NOMO-1 treated with dmso at 0.1 percent for 144 hours (cell line): ENCODE measurements around the gene DGAT2.
"Not testable (repeated sequence)": the region's sequence is repeated elsewhere in the genome, so short reads cannot be mapped to it uniquely, and the experiment has no call there.

Source experiments
- DNase-seq: peaks from one replicate; lab custom pipeline; 2025; ENCODE audit not compliant: unreplicated experiment; lab: John Stamatoyannopoulos, UW

The DGAT2 gene

DNA sequence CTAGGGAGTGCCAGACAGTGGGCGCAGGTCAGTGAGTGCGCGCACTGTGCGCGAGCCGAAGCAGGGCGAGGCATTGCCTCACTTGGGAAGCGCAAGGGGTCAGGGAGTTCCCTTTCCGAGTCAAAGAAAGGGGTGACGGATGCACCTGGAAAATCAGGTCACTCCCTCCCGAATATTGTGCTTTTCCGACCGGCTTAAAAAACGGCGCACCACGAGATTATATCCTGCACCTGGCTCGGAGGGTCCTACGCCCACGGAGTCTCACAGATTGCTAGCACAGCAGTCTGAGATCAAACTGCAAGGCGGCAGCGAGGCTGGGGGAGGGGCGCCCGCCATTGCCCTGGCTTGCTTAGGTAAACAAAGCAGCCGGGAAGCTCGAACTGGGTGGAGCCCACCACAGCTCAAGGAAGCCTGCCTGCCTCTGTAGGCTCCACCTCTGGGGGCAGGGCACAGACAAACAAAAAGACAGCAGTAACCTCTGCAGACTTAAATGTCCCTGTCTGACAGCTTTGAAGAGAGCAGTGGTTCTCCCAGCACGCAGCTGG is 19.8 kb upstream of the DGAT2 start:
- DNase-seq: not testable (repeated sequence)

DNA sequence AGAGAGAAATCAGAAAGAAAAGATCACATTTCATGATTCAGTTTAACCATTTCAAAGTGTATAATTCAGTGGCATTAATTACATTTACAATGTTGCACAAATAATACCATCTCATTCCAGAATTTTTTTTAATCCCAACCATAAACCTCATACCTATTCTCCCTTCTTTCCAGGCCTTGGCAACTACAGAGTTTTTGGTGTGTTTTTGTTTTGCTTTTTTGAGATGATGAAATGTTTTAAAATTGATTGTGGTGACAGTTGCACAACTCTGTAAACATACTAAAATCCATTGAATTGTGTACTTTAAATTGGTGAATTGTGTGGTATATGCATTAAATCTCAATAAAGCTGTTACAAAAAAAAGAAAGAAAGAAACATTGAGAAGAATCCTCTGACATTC is 13.6 kb upstream of the DGAT2 start:
- DNase-seq: not testable (repeated sequence)

DNA sequence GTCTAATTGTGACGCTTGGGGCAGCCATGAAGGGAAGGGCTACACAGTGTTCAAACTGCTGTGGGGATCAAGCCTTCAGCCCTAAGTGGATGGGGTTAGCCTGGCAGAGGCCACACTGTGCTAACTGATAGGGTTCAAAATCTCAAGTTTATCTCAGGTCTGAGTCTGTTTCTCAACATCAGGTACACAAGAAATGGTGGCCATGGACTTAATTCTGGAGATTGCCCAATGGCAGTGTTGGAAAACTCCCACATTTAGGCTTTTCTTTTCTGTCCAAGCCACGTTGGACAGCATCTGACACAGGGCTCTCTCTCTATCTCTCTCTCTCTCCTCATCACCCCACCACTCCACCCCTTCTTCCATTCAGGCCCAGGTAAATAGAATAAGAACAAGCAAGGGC is 10.9 kb upstream of the DGAT2 start:
- no peak for DNase-seq

DNA sequence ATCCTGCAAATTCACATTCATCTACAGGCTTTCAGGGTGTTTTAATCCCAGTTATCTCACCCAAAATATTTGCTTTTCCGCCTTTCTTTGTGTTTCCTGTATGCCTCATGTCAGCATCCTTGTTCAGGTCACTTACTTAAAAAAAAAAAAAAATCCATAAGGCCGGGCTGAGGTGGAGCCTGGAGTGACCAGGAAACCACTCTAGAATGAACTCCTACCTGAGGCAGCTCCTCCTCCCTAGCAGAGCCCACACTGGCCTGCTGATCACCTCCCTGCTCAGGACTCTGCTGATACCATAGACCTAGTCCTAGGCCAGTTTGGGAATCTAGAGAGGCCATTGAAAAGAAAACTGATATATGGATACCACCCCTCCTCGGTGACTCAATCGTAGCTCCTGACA is 8.7 kb upstream of the DGAT2 start:
- no peak for DNase-seq

DNA sequence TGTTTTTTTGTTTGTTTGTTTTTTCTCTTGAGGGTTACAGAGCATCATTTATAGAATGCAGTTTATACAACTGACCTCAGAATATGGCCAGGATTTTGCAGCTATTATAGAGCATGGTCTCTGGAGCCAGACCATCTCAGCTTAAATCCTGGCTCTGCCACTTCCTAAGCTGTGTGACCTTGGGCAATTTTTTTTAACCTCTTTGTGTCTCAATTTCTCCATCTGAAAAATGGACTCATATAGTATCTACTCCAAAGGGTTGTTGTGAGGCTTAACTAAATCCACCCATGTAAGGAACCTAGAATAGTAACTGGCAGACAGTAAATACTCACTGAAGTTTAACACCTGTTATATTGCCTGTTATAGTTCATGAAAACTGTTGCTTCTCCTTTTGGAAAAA is 8.3 kb upstream of the DGAT2 start:
- DNase-seq: no peak

DNA sequence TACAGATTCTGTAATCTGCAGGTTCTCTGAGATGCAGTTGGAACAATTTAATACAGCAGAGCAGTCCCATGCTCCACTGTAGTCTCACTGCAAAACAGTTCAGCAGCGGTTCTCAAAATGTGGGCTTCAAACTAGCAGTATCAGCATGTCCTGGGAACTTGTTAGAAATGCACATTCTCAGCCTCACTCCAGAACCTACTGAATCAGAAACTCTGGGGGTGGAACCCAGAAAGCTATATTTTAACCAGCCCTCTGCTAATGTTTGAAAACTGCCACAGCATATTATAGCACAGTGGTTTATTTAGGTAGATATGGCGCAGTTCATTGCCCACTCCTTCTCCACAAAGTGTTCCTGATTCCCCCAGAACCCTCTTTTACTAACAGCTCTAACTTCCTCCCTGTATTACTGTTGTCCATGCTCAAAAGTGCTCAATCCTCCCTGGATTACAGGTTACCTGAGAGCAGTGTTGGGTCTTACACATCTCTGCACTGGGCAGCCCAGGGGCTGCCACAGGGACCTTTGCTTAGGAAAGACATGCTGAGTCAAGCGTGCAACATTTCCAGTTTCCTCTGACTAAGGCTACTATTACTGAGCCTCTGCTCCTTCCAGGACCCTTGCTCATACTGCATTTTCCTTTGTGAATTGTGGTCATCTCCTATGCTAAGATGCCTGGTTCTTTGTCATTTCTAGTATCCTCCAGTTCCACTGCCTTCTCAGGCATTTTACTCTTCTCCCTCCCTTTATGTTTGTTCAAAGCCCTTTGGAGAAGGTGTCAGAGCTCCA is 7.7 kb upstream of the DGAT2 start:
- DNase-seq: no peak

DNA sequence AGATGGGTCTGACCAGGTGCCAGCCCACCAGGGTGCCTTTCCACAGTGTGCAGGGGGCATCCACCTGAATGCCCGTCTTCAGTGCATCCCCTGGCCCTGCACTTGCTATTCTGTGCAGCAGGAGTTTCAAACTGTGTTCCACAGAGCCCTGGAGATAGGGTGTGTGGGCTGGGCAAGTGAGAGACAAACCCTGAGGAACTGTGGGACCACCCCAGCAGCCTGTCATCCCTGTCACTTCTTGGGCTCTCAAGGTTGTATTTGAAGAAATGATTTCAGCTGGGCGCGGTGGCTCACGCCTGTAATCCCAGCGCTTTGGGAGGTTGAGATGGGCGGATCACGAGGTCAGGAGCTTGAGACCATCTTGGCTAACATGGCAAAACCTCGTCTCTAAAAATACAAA is 6.4 kb upstream of the DGAT2 start:
- DNase-seq: no peak

DNA sequence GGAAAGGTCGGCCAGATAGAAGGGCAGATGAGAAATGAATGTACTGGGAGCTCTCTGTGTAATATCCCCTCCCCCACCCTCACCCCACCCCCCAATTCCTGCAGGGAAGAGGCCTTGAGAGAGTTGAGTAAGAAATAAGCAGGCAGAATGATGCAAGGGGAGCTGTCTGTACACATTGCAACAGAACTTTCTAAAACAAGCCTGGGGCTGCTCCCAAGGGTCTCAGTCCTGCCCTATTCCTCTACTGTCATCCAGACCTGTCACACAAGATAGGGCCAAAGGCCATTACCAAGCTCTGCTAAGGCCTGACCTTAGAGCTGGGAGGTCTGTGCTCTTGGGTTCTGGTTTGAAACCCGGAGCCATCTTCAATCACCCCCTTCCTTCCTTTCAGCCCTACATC is 5.7 kb upstream of the DGAT2 start:
- DNase-seq: peak; percentile 25

DNA sequence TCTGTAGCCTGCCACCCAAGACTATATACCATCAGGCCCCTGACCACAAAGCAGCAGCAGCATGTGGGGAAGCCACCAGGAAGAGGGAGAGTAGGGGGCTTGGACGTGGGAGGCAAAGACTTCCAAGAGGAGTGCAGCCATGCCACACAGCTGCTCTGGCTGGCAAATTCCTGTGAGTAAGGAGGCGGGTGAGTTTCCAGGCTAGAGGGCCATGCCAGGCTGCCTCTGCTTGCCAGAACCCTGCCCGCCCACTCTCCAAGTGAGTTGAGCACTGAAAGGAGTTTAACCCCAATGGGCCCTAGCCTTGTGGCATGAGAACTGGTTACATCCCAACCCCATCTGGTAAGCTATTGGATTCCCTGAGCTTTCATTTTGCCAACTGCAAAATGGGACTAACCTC is 4.7 kb upstream of the DGAT2 start:
- no peak for DNase-seq

DNA sequence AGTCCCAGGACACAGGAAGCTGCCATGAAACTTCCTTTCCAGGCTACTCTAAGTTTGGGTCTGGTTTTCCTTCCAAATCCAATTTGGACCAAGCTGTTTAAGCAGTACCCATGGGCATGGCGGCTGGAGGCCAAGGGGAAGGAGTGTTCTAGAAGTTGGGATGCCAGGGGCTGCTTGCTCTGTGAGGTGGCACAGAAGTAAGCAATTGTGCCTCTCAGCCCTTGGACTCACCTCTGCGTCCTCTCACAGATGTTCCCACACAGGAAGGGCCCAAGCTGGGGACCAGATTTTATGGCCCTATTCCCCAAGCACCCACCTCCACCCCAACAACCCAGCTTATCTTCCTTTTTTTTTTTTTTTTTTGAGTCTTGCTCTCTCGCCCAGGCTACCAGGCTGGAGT is 3.5 kb upstream of the DGAT2 start:
- DNase-seq: no peak

DNA sequence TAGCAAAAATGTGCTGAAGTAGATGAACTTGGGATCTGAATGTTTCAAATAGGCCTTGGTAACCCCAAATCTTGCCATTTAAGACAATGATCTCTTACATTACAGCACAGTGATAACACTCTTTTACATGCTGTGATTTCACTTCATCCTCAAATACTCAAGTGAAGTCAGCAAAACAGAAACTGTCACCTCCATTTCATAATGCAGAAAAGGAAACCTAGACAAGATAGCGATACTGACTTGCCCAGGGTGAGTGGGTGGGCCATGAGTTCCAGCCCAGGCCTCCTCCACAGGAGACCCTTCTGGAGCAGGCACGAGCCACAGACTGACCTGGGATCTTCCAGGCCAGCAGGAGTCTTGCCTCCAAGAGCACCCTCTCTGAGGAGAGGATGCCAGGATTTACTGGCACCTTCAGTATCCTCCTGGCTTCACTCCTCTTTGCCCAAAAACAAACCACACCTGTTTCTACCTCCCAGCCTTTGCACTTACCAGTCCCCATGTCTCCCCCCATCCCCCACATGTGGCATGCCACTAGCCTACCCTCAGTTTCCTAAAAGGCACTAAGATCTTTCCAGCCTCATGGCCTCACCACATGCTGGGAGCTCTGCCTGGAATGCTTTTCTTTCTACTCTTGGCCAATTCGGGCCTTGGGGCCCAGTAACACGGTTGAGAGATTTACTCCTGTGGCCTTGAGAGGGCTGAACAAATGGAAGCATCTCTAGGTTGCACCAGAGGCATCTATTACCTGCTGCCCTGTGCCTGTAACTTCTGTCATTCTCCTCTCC is 1.9 kb upstream of the DGAT2 start:
- no peak for DNase-seq

DNA sequence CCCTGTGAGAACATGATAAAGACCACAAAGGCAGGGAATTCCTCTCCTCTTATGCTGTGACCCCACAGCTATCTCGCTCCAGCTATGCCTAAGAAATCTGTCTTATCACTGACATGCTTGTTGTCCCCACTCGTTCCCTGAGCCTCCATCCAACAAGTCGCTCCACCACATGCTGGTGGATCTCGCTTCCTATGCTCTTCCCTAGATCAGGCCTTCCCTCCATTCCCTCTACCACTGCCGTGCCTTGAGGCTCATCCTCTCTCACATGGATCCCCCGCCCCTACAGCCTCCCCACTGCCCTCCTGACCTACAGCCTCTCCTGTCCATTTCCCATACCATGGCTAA is 1.4 kb upstream of the DGAT2 start:
- no peak for DNase-seq

DNA sequence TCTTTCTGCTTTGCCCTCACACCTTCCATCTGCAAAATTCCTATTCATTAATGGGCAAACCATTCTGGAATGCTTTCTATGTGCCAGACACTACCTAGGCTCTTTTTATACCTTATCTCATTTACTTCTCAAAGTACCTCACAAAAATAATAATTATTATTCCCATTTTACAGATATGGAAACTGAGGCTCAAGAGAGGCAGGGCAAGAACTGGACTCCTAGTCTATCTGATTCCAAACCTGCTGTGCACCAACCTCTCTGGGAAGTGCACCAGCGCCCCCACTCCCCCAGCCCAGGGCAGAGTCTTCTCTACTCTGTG is 826 bp upstream of the DGAT2 start:
- DNase-seq: no peak

DNA sequence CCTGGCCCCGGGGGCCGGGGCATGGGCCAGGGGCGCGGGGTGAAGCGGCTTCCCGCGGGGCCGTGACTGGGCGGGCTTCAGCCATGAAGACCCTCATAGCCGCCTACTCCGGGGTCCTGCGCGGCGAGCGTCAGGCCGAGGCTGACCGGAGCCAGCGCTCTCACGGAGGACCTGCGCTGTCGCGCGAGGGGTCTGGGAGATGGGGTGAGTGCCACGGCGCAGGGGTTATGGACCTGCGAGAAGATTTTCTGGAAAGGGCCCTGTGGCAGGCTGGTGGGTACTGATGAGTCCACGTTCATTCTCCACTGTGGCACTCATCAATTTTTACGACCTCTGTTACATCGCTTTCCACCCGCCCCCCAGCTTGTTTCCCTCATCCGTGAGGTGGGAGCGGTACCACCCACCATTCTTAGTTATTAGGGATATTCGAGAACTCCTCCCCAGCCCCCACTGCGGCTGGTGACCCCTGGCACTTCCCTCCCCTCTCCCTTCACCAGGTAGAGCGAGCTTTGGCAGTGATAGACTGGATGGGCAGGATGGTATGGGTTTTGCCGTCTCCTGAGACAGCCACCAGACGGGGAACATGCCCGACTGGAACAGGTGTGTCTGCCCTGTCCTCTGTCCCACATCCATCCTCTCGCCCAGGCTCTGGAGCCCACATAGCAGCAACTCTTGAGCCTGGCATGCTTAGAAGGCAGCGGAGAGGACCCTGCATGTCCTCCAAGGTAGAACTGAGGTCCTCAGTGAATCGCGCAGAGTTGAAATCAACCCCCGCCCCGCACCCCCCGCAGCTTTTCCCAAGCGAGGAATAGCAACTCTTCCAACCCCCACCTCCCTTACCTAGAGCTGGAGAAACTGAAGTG is 562 bp downstream of the DGAT2 start:
- no peak for DNase-seq

DNA sequence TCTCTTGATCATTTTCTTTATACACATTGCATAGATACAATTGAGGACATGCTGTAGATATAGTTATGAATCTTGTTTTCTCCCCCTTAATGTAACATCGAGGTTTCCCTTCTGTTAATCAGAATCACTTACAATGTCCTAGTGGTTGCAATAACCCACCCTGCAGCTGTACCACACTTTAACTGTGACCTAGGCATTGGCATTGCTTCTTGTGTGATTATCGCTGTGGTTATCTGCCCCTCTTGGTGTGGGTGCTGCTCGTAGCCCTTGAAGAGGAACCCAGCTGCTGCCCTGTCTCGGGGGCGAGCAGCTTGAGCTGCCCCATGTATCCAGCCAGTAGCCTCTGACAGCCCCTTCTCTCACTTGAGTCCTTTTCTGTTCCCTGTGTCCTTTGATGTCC is 1.5 kb downstream of the DGAT2 start:
- no peak for DNase-seq

DNA sequence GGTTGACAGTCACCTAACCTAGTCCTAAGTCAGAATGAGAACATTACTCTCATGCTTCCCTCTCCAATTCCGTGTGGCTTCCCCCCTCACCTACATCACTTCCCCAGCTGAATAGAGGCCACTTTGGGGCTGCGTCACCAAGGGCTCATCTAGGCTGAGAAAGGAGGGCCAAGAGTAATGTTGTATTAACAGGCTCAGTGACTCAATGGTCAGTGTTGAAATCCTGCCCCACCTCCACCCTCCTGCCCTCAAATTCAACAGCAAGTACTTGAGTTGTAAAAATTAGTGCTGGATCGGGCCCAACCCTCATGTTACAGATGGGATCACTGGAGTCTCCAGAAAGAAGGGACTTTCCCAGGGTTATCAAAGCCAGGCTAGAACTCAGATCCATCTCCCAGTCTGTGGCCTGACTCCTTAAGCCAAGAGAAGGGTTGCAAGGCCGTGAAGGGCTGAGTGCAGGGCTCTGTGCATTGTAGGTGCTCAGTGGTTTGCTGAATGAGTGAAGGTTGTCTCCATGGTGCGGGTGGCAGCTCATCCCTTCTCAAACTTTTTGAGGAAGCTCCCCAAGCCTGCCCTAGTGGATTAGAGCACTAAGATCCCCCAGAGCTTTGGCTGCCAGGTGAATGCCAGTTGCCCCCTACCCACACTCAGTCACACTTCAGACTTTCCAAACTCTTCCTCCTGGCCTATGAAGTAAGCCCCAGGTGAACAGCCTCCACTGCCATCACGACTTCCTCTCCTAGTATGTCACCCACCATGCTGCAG is 3.2 kb downstream of the DGAT2 start:
- DNase-seq: peak; percentile 85

DNA sequence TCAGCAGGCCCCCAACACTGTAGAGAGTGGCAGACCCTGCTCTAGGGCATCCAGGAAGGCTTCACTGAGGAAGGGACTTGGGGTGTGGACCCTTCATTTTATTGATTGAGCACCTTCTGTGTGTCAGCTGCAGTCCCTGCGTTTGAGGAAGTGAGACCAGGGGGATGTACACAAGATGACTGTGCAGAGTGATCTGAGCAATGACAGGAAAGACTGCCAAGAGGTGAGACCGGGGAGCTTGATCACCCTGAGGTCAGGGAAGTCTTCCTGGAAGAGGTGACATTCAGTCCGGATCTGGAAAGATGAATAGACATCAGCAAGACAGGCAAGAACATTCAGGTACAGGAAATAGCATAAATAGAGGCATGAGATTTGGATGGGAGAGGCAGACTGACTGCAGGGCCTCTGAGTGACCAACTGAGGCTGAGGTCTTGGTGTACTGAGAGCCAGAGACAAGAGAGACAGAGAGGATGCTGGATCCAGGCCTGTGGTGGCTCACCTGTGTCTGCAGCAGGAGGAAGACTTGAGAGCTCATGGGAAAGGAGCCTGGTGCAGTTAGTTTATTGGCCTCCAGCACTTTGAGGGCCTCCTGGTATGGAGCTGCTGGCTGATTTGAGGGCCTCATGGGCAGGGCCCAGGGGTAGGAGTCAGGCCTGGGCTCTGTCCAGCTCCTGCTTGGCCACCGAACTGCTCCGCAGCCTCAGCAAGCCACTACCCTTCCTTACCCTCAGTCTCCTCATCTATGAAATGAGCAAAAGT is 5.2 kb downstream of the DGAT2 start:
- peak; percentile 74 for DNase-seq

DNA sequence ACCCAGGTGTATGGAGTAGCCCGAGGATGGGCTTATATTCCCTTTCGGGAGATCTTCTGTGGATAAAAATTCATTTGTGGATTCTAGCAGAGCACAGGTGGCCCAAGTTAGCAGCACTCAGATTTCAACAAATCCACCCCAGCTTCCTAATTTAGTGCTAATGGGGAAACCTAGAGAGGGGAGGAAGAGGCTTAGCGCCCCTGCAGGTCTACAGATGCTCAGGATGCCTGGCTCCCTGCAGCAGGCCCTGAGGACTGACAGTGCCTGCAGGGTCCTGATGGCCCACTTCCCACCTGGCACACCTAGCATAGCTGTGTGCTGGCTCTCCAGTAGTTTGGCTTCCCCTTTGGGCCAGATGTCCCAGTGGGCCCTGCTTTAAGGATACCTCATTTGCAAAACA is 6.5 kb downstream of the DGAT2 start:
- DNase-seq: no peak

DNA sequence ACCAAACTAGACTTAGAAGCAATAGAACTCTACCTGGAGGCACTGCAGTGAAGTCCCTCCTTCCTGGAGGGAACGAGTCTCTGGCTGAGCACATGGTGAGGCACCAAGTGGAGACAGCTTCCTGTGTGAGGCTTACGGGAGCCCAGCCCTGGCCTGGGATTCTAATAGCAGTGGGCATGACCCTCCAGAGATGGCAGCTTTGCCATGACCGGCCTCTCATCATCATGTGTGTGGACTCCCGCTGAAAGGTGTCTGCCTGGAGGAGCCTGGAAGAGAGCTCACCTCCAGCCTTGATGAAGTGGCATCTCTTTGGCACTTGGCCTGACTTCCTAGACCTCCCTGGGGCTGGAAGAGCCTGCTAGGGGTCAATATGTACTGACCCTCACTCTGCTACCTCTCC is 8.0 kb downstream of the DGAT2 start:
- no peak for DNase-seq

DNA sequence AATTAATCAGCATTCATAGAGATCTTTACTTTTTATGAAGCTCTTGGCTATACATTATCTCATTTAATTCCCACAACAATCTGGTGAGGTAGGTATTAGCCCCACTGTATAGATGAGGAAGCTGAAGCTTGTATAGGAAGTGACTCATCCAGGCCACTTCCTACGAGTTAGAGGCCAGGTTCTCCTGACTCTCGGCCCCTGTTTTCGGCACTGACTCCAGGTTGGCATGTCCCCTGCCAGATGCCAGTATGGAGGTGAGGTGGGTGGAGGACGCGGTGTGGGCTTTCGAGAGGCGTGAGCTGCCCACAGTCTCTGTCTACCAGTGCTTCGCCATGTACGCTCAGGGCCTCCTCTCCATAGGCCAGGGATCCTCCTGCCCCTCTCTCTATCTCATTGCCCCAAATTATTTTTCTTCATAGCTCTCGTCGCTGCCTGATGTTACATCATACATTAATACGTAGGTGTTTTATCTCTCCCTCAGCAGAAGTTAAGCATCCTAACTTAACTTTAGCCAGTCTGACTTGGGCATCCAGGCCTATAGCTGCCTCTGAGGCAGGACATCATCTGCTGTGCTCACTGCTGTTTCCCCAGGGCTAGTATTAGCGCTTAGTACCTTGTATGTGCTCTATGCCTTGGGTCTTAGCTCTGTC is 9.0 kb downstream of the DGAT2 start:
- peak; percentile 43 for DNase-seq
